T-cell (primary cell): ENCODE data around the gene RNF148. TPM values are rescaled to one million over a fixed set of nuclear protein-coding genes. Genes with fewer than 3 reads are reported as not detected.
"Not testable (repeated sequence)": the region's sequence is repeated elsewhere in the genome, so short reads cannot be mapped to it uniquely, and the experiment has no call there.

Experiments
- ATAC-seq, 4 experiments: fragments of 200-7000 bp in 3 of 4; fragments of 150-1000 bp in 1 of 4; cut with Tn5 transposase; replicated peaks in 1 of 4; 1 replicate in 3 of 4; 2 replicates in 1 of 4; pipeline ENCODE4 v1.10.0; 2021; ENCODE audit warnings: moderate library complexity in 3 of 4, mild to moderate bottlenecking in 2 of 4, moderate number of reproducible peaks in 1 of 4
- CTCF ChIA-PET, 2 donors: fragments of 300-600 bp; sonication (Branson Sonifier 250); formaldehyde crosslinking; loops; one replicate each; lab custom pipeline; 2022; ENCODE audit warnings: antibody characterized with exemption in 2 of 2; lab: Charles Lee
- POLR2A ChIA-PET, 2 donors: fragments of 300-600 bp; sonication (Branson Sonifier 250); formaldehyde crosslinking; loops; one replicate each; lab custom pipeline; 2022; ENCODE audit warnings: antibody characterized with exemption in 2 of 2; lab: Charles Lee
- DNase-seq, 35 experiments: peaks; one replicate each; pipeline versions ENCODE4 v3.0.0 to v3.0.0-alpha.2; 2013 to 2023
- H3K27ac ChIP-seq: one replicate; pipeline ENCODE4 v1.5.1; 2013; ENCODE audit warnings: low read length
- H3K27me3 ChIP-seq, 2 experiments: replicated peaks in 1 of 2; 1 replicate in 1 of 2; 2 replicates in 1 of 2; pipeline versions ENCODE4 v1.6.1 to v1.7.0; 2013; ENCODE audit warnings: low read length in 1 of 2, mixed read lengths in 1 of 2; ENCODE audit not compliant: control insufficient read depth in 2 of 2, insufficient read depth in 2 of 2; ENCODE audit errors: extremely low read depth in 1 of 2
- H3K36me3 ChIP-seq, 2 donors: 1 replicate in 1 of 2; 2 replicates in 1 of 2; pipeline versions ENCODE4 v1.6.1 to v1.7.0; 2013; ENCODE audit warnings: low read length in 1 of 2; ENCODE audit not compliant: control insufficient read depth in 2 of 2, insufficient read depth in 1 of 2; ENCODE audit errors: extremely low read depth in 1 of 2
- H3K4me1 ChIP-seq, 2 experiments: 1 replicate in 1 of 2; 2 replicates in 1 of 2; pipeline versions ENCODE4 v1.6.1 to v1.7.0; 2013; ENCODE audit warnings: low read length in 2 of 2, mixed read lengths in 1 of 2; ENCODE audit not compliant: insufficient read depth in 2 of 2, control insufficient read depth in 1 of 2; ENCODE audit errors: extremely low read depth in 1 of 2
- H3K4me3 ChIP-seq, 2 donors: 1 replicate in 1 of 2; 2 replicates in 1 of 2; pipeline versions ENCODE4 v1.5.1 to v1.7.0; 2013; ENCODE audit warnings: mild to moderate bottlenecking in 2 of 2, low read length in 1 of 2, moderate library complexity in 1 of 2; ENCODE audit not compliant: control insufficient read depth in 1 of 2; ENCODE audit errors: extremely low read depth in 1 of 2
- H3K9me3 ChIP-seq: 2 replicates; pipeline ENCODE4 v1.7.0; 2013
- H3K27ac Mint-ChIP-seq, 2 donors: one replicate each; pipeline ENCODE4 v1.8.0; 2020 to 2021; ENCODE audit warnings: mild to moderate bottlenecking in 2 of 2, mixed read lengths in 2 of 2
- H3K27me3 Mint-ChIP-seq, 2 donors: one replicate each; pipeline ENCODE4 v1.8.0; 2021 to 2022; ENCODE audit warnings: mixed read lengths in 2 of 2
- H3K36me3 Mint-ChIP-seq: one replicate; pipeline ENCODE4 v1.8.0; 2021; ENCODE audit warnings: mixed read lengths
- H3K4me1 Mint-ChIP-seq, 3 donors: one replicate each; pipeline ENCODE4 v1.8.0; 2020 to 2022; ENCODE audit warnings: mixed read lengths in 3 of 3, mild to moderate bottlenecking in 1 of 3
- H3K4me3 Mint-ChIP-seq, 3 donors: one replicate each; pipeline ENCODE4 v1.8.0; 2020 to 2022; ENCODE audit warnings: mild to moderate bottlenecking in 3 of 3, mixed read lengths in 3 of 3, moderate library complexity in 3 of 3
- H3K9me3 Mint-ChIP-seq, 3 donors: one replicate each; pipeline ENCODE4 v1.8.0; 2020 to 2022; ENCODE audit warnings: mixed read lengths in 3 of 3
- WGBS: methylation state at CpG from one replicate; pipeline ENCODE4 v1.1.5; 2013; ENCODE audit warnings: missing lambda C conversion rate; ENCODE audit not compliant: insufficient coverage; 5-methylcytosine and 5-hydroxymethylcytosine counted together
- total RNA-seq, 35 experiments: library from RNA in 6 of 35; stranded (reverse) in 6 of 35; fragments of 120-200 nt in 1 of 35; gene quantifications; one replicate each; pipeline versions ENCODE4 v1.2.1 to v1.2.4 and lab custom pipeline; 2013 to 2026

RNF148 gene
- total RNA-seq, 5 donors from 2014 or later (not counting 1 experiment from before 2014, with no cell fraction given), result not detected

- Mint-ChIP-seq H3K9me3 (peaks cover 3 to 9% (median 6%) of the 10 kb centered on the region in 3 donors), H3K27me3 (no peaks in the 10 kb centered on the region), H3K4me3 (no peak overlapping the region), H3K36me3 (no peaks in the 10 kb centered on the region), H3K27ac (no peak overlapping the region), H3K4me1 (no peaks in the 10 kb centered on the region)
- Histone ChIP-seq H3K36me3 (no peaks in the 10 kb centered on the region), H3K27me3 (no peaks in the 10 kb centered on the region), H3K9me3 (no peaks in the 10 kb centered on the region), H3K27ac (no peak overlapping the region), H3K4me3 (no peak overlapping the region), H3K4me1 (no peaks in the 10 kb centered on the region)
- ChIA-PET POLR2A (no interaction called here), CTCF (interaction anchor here (0.6 kb wide), 2 partner anchors 529 to 721 kb away, joined by 3 to 4 read pairs; no protein-coding TSS in a partner anchor)
- DNase-seq (no peak), ATAC-seq (no peak)
- WGBS, result 63% methylated on average over 6 of the region's 10 CpGs
Observed at GRCh38 chr7:122686360-122686878, 16.3 kb downstream of the RNF148 start.

DNA sequence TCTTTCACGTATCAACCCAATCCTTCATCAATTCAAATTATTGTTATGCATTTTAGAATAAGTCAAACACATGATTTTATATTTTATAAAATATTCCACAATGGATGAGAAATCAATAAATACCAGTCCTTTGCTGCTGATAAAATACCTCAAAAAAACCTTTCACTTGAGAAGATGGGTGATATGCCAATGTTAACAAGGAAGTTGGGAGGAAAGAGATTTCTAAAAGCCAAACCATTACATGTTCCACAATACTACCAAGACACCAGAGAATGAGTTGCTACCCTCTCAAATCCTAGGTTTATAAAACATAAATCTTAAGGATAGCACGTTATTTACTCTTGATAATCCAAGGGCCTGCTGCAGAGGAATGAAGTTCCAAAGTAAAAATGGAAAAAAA lies 18.2 kb downstream of the RNF148 start:
- CTCF ChIA-PET, result no interaction called here
- WGBS, result no CpG with 5 or more reads among the region's 2 CpGs

DNA sequence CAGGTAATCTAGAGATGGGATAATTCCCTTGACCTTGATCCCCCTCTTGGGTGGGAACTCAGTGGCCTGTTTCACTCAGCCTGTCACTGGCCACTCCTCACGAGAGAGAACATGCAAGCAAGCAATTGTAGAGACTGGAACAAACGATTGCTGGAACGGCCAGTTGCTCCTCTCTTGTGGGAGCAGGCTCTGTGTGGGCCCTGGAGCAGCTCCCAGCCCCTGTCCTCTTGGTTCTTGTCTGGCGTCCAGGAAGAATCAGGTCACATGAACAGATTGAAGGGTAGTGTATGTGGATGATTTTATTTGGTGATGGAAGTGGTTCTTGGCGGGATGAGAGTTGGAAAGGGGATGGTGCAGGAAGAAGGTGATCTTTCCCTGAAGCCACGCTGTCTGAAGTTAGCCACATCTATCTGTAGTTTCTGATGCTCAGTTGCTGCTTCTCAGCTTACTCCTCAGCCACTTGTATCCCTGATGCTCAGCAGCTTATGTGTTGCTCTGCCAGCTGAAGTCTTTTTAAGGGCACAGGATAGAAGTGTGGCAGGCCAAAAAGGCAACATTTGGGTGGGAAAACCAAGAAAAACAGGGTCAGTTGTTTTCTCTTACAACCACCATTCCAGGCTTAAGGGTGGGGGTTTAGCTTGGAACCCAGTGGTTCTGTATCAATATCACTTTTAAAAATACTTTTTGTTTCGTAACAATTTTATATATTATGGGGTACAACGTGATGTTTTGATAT lies 19.7 kb downstream of the RNF148 start:
- no peaks in the 10 kb centered on the region for H3K9me3 ChIP-seq
- ChIA-PET POLR2A (no interaction called here), CTCF (no interaction called here)
- no peaks in the 10 kb centered on the region for H3K36me3 Mint-ChIP-seq
- peaks cover 3 to 19% (median 11%) of the 10 kb centered on the region in 3 donors for H3K9me3 Mint-ChIP-seq
- H3K27ac ChIP-seq, result no peak overlapping the region
- no peaks in the 10 kb centered on the region for H3K27me3 ChIP-seq
- no peaks in the 10 kb centered on the region for H3K36me3 ChIP-seq
- no peak for DNase-seq
- no peak overlapping the region for H3K4me3 Mint-ChIP-seq
- 67% methylated on average over 4 of the region's 8 CpGs for WGBS
- no peak overlapping the region for H3K27ac Mint-ChIP-seq
- no peak overlapping the region for H3K4me3 ChIP-seq
- no peak for ATAC-seq
- H3K4me1 Mint-ChIP-seq, result no peaks in the 10 kb centered on the region
- H3K4me1 ChIP-seq, result no peaks in the 10 kb centered on the region
- H3K27me3 Mint-ChIP-seq, result no peaks in the 10 kb centered on the region

More for the DNA sequence above, 18.2 kb downstream of the RNF148 start:
- Mint-ChIP-seq H3K4me3 (no peak overlapping the region), H3K27me3 (no peaks in the 10 kb centered on the region), H3K27ac (no peak overlapping the region), H3K9me3 (peaks cover 2 to 7% (median 3%) of the 10 kb centered on the region in 3 donors), H3K36me3 (no peaks in the 10 kb centered on the region), H3K4me1 (no peaks in the 10 kb centered on the region)
- Histone ChIP-seq H3K36me3 (no peaks in the 10 kb centered on the region), H3K4me1 (no peaks in the 10 kb centered on the region), H3K27me3 (no peaks in the 10 kb centered on the region), H3K27ac (no peak overlapping the region), H3K4me3 (no peak overlapping the region), H3K9me3 (no peaks in the 10 kb centered on the region)
- DNase-seq (no peak), ATAC-seq (no peak)
- POLR2A ChIA-PET, result no interaction called here

DNA sequence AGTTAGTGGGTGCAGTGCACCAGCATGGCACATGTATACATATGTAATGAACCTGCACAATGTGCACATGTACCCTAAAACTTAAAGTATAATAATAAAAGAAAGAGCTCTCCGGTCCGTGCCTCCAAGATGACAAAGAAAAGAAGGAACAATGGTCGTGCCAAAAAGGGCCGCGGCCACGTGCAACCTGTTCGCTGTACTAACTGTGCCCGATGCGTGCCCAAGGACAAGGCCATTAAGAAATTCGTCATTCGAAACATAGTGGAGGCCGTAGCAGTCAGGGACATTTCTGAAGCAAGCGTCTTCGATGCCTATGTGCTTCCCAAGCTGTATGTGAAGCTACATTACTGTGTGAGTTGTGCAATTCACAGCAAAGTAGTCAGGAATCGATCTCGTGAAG lies 21.5 kb downstream of the RNF148 start:
- H3K36me3 ChIP-seq, H3K4me1 Mint-ChIP-seq, ATAC-seq, H3K27me3 ChIP-seq, H3K4me3 Mint-ChIP-seq, DNase-seq, H3K9me3 ChIP-seq, H3K27me3 Mint-ChIP-seq, CTCF ChIA-PET, H3K4me3 ChIP-seq, H3K27ac ChIP-seq, H3K4me1 ChIP-seq, H3K27ac Mint-ChIP-seq, H3K36me3 Mint-ChIP-seq, POLR2A ChIA-PET: not testable (repeated sequence)
- H3K9me3 Mint-ChIP-seq, result peaks cover 3 to 20% (median 19%) of the 10 kb centered on the region in 3 donors
- 96% methylated on average over 12 of the region's 16 CpGs for WGBS

GRCh38 chr7:122679813-122680212 lies 22.9 kb downstream of the RNF148 start:
- no peaks in the 10 kb centered on the region for H3K36me3 Mint-ChIP-seq
- H3K27ac Mint-ChIP-seq, result no peak overlapping the region
- peaks cover 3 to 20% (median 19%) of the 10 kb centered on the region in 3 donors for H3K9me3 Mint-ChIP-seq
- no CpG with 5 or more reads among the region's 1 CpG for WGBS
- H3K36me3 ChIP-seq, result no peaks in the 10 kb centered on the region
- no peaks in the 10 kb centered on the region for H3K4me1 Mint-ChIP-seq
- no peaks in the 10 kb centered on the region for H3K27me3 ChIP-seq
- POLR2A ChIA-PET, result no interaction called here
- DNase-seq (no peak), ATAC-seq (no peak)
- no peaks in the 10 kb centered on the region for H3K27me3 Mint-ChIP-seq
- no peak overlapping the region for H3K4me3 Mint-ChIP-seq
- no peak overlapping the region for H3K4me3 ChIP-seq
- no peaks in the 10 kb centered on the region for H3K9me3 ChIP-seq
- CTCF ChIA-PET, result no interaction called here
- no peaks in the 10 kb centered on the region for H3K4me1 ChIP-seq
- H3K27ac ChIP-seq, result no peak overlapping the region

DNA sequence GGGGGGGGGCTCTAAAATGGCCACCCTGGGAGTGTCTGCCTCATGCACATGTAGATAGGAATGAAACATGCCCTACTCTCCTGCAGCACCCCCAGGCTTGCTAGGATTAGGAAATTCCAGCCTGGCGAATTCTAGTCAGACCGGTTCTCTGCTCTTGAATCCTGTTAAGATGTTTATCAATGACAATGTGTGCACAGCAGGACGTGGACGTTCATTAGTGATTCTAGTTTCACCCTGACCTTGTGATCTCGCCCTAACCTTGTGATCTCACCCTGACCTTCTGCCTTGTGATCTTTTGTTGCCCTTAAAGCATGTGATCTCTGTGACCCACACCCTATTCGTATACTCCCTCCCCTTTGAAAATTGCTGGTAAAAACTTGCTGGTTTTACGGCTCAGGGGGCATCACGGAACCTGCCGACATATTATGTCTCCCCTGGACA lies 23.4 kb downstream of the RNF148 start:
- ATAC-seq, DNase-seq, H3K27me3 ChIP-seq, H3K4me1 ChIP-seq, H3K27ac ChIP-seq, H3K4me3 ChIP-seq, CTCF ChIA-PET, POLR2A ChIA-PET, H3K27me3 Mint-ChIP-seq, H3K4me3 Mint-ChIP-seq, H3K36me3 ChIP-seq, H3K36me3 Mint-ChIP-seq, H3K27ac Mint-ChIP-seq, H3K4me1 Mint-ChIP-seq, H3K9me3 ChIP-seq: not testable (repeated sequence)
- WGBS, result 55% methylated on average over 7 of the region's 9 CpGs
- peaks cover 6 to 22% (median 20%) of the 10 kb centered on the region in 3 donors for H3K9me3 Mint-ChIP-seq
